OCI-LY1 (cell line): ENCODE measurements around the gene TMEM186.
A peak's percentile ranks its signal among the peaks of the same experiment; 100 is the strongest.

Experiments used
- H2AFZ ChIP-seq: fragments of 200-600 bp; sonication (generic), shearing (Covaris generic); 2 replicates; pipeline ENCODE4 v1.6.0; 2014; ENCODE audit warnings: antibody characterized with exemption, mild to moderate bottlenecking, low read length
- H3F3A ChIP-seq: fragments of 200-600 bp; sonication (generic), shearing (Covaris generic); 2 replicates; pipeline ENCODE4 v1.6.0; 2014; ENCODE audit warnings: mild to moderate bottlenecking, antibody characterized with exemption, low read length, moderate library complexity; ENCODE audit not compliant: insufficient read depth
- H3K27ac ChIP-seq: fragments of 200-600 bp; sonication (generic); 2 replicates; pipeline ENCODE4 v1.5.1; 2014; ENCODE audit warnings: low read length, mixed run types, mild to moderate bottlenecking, low read depth; ENCODE audit not compliant: poor library complexity, severe bottlenecking
- H3K27me3 ChIP-seq: fragments of 200-600 bp; sonication (generic); 2 replicates; pipeline ENCODE4 v1.6.0; 2014; ENCODE audit warnings: antibody characterized with exemption, mild to moderate bottlenecking, low read length, moderate library complexity; ENCODE audit not compliant: insufficient read depth
- H3K36me3 ChIP-seq: fragments of 200-600 bp; sonication (generic); 2 replicates; pipeline ENCODE4 v1.6.1; 2014; ENCODE audit warnings: mild to moderate bottlenecking, antibody characterized with exemption, low read length, moderate library complexity, mixed read lengths; ENCODE audit not compliant: insufficient read depth
- H3K4me1 ChIP-seq: fragments of 200-600 bp; sonication (generic); 2 replicates; pipeline ENCODE4 v1.5.1; 2014; ENCODE audit warnings: mild to moderate bottlenecking, low read length, moderate library complexity; ENCODE audit not compliant: insufficient read depth, severe bottlenecking
- H3K4me2 ChIP-seq: fragments of 200-600 bp; sonication (generic), shearing (Covaris generic); 2 replicates; pipeline ENCODE4 v1.6.1; 2014; ENCODE audit warnings: low read length
- H3K4me3 ChIP-seq: fragments of 200-600 bp; sonication (generic); 2 replicates; pipeline ENCODE4 v1.5.1; 2014; ENCODE audit warnings: low read length, low read depth, mild to moderate bottlenecking, mixed read lengths; ENCODE audit not compliant: poor library complexity, severe bottlenecking
- H3K79me2 ChIP-seq: fragments of 200-600 bp; shearing (Covaris generic); 2 replicates; pipeline ENCODE4 v1.6.1; 2016; ENCODE audit warnings: mixed run types, low read length, mixed read lengths; ENCODE audit not compliant: insufficient read depth
- H3K9ac ChIP-seq: fragments of 200-600 bp; sonication (generic), shearing (Covaris generic); 2 replicates; pipeline ENCODE4 v1.6.1; 2014; ENCODE audit warnings: mild to moderate bottlenecking, low read length, mixed read lengths
- H3K9me2 ChIP-seq: fragments of 200-600 bp; sonication (generic), shearing (Covaris generic); 2 replicates; pipeline ENCODE4 v1.6.1; 2014; ENCODE audit warnings: low read depth, mild to moderate bottlenecking, low read length, mixed read lengths
- H3K9me3 ChIP-seq: fragments of 200-600 bp; shearing (Covaris generic); 2 replicates; pipeline ENCODE4 v1.6.1; 2014; ENCODE audit warnings: low read length, mixed read lengths
- H4K20me1 ChIP-seq: fragments of 200-600 bp; sonication (generic), shearing (Covaris generic); 2 replicates; pipeline ENCODE4 v1.6.0; 2016; ENCODE audit warnings: mild to moderate bottlenecking, low read length; ENCODE audit not compliant: insufficient read depth
- EZH2 ChIP-seq: fragments of 200-600 bp; sonication (generic), shearing (Covaris generic); IDR thresholded peaks from 2 replicates; pipeline ENCODE4 v1.8.0; 2017; ENCODE audit warnings: borderline replicate concordance, mixed run types, mild to moderate bottlenecking, antibody characterized with exemption, low read length, moderate library complexity, mixed read lengths
- TF ChIP-seq, protein P1 (sequence below): fragments of 200-600 bp; sonication (generic), shearing (Covaris generic); IDR thresholded peaks from 2 replicates; pipeline ENCODE4 v1.5.1; 2017; ENCODE audit warnings: mild to moderate bottlenecking, antibody characterized with exemption, low read length, moderate library complexity, mixed read lengths

TMEM186 gene, protein sequence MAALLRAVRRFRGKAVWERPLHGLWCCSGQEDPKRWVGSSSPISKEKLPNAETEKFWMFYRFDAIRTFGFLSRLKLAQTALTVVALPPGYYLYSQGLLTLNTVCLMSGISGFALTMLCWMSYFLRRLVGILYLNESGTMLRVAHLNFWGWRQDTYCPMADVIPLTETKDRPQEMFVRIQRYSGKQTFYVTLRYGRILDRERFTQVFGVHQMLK

DNA sequence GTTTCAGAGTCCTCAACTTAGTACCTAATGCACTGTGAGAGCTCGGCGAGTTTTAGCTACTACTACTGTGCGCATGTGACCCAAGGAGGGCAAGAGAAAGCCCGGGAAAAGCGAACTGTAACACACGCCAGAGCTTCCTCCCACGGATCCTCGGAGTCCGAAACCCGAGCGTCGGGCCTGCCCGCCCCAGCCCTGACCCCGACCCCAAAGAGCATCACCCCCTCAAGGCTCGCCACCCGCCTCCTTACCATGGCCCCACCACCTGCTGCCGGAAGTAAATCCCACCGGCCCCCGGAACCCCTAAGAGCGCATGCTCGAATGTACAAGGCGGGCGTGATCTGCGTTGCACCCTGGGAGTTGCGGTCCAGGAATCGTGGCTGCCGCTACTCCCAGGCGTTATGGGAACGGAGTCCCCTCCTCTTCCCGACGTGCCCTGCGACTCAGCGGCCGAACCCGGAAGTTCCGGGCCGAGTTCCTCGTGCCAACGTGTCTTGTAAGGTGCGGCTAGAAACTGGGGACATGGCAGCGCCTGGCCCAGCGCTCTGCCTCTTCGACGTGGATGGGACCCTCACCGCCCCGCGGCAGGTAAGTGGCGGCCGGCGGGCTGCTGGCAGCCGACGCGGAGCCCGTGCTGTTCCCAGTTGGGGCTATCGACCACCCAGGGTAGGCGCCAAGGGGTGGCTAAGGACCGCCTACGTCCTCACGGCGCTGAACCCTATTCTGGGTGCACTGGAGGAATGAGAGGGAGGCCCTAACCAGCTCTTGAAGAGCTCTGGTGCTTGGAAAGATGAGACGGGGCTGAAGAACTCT, at the start of gene TMEM186, which contains the start of gene PMM2:
Gene TMEM186, minus strand, starts transcription at position 276 of the 810 bp plus-strand sequence. Its CDS starts 25 bp downstream, at position 251.
Gene PMM2, plus strand, starts transcription at position 476 of the 810 bp plus-strand sequence. Its CDS starts 44 bp downstream, at position 520.
- Histone ChIP-seq H3K27ac (peak within 1 kb of the TSS; percentile 12), H3K4me1 (peaks cover 34% of the 10 kb centered on the region), H3K9me2 (no peaks in the 10 kb centered on the region), H3K4me2 (peak within 1 kb of the TSS; percentile 82), H3K27me3 (no peaks in the 10 kb centered on the region), H3K9me3 (no peaks in the 10 kb centered on the region), H2AFZ (no peak within 1 kb of the TSS), H3K4me3 (peak within 1 kb of the TSS; percentile 96), H3K36me3 (peaks cover 35% of the 10 kb centered on the region), H3F3A (no peaks in the 10 kb centered on the region), H3K9ac (peak within 1 kb of the TSS; percentile 92), H3K79me2 (peaks cover 47% of the 10 kb centered on the region), H4K20me1 (no peaks in the 10 kb centered on the region)
- no peak for TF ChIP-seq EZH2
- TF ChIP-seq, protein P1, sequence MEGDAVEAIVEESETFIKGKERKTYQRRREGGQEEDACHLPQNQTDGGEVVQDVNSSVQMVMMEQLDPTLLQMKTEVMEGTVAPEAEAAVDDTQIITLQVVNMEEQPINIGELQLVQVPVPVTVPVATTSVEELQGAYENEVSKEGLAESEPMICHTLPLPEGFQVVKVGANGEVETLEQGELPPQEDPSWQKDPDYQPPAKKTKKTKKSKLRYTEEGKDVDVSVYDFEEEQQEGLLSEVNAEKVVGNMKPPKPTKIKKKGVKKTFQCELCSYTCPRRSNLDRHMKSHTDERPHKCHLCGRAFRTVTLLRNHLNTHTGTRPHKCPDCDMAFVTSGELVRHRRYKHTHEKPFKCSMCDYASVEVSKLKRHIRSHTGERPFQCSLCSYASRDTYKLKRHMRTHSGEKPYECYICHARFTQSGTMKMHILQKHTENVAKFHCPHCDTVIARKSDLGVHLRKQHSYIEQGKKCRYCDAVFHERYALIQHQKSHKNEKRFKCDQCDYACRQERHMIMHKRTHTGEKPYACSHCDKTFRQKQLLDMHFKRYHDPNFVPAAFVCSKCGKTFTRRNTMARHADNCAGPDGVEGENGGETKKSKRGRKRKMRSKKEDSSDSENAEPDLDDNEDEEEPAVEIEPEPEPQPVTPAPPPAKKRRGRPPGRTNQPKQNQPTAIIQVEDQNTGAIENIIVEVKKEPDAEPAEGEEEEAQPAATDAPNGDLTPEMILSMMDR: no peak

DNA sequence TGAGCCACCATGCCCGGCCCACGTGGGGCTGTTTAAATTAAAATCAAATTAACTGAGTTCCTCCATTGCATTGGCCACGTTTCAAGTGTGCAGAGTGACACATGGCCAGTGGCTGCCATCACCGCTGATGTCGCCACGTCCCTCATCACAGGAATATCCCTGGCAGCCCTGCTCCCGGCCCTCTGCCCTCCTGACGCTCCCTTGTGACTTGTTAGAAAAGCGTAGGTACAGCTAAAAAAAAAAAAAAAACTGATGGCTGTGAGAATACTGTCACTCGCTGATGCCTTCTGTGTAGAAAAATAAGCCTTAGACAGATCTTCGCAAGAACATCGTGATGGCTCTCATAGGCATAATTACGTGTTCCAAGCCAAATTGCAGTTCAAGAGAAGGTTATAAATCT, 49.7 kb upstream of the TMEM186 start:
- Histone ChIP-seq H3K27ac (no peak overlapping the region), H3K27me3 (no peaks in the 10 kb centered on the region), H4K20me1 (no peaks in the 10 kb centered on the region), H3F3A (no peaks in the 10 kb centered on the region), H2AFZ (no peak overlapping the region), H3K4me2 (no peak overlapping the region), H3K9me3 (no peaks in the 10 kb centered on the region), H3K4me1 (no peaks in the 10 kb centered on the region), H3K4me3 (no peak overlapping the region), H3K9ac (no peak overlapping the region), H3K79me2 (no peaks in the 10 kb centered on the region), H3K36me3 (peaks cover 56% of the 10 kb centered on the region), H3K9me2 (no peaks in the 10 kb centered on the region)
- TF ChIP-seq EZH2: no peak
- TF ChIP-seq, protein P1: no peak

DNA sequence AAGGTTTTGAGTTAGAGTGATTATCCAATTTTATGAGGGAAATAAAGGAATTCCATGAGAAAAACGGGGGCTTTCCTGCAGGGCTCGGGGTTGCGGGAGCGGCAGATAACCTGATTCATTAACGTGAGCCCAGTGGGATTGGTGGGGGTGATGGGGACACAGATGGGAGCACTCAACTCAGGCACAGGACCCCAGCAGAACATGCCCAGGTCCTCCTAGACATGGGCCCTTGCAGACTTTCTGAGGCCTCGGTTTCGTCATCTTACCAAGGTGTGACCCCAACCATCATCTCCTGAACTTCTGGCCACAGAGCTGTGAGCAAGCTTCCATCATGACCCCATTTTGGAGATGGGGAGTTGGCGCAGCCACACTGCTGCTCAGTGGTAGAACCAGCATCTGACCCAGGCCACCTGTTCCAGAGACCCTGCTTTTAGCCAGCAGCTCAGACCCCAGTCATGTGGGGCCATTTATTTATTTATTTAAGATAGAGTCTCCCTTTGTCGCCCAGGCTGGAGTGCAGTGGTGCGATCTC, 49.0 kb upstream of the TMEM186 start:
- no peak overlapping the region for H3K4me3 ChIP-seq
- H3K27ac ChIP-seq: no peak overlapping the region
- no peak overlapping the region for H3K4me2 ChIP-seq
- H3K36me3 ChIP-seq: peaks cover 50% of the 10 kb centered on the region
- no peak overlapping the region for H3K9ac ChIP-seq
- H2AFZ ChIP-seq: no peak overlapping the region
- TF ChIP-seq, protein P1: no peak
- H3K9me2 ChIP-seq: no peaks in the 10 kb centered on the region
- no peaks in the 10 kb centered on the region for H3K4me1 ChIP-seq
- no peaks in the 10 kb centered on the region for H3K9me3 ChIP-seq
- no peaks in the 10 kb centered on the region for H3F3A ChIP-seq
- no peaks in the 10 kb centered on the region for H3K79me2 ChIP-seq
- H4K20me1 ChIP-seq: no peaks in the 10 kb centered on the region
- H3K27me3 ChIP-seq: no peaks in the 10 kb centered on the region
